K562 (cell line): ENCODE measurements around the gene RCL1. TPM values are rescaled to one million over a fixed set of nuclear protein-coding genes. Genes with fewer than 3 reads are reported as not detected.

ENCODE experiments used
- CC2D1A ChIP-seq: fragments of 450-650 bp; IDR thresholded peaks from 2 replicates; pipeline ENCODE4 v1.6.1; 2017; ENCODE audit warnings: mild to moderate bottlenecking
- CCAR2 ChIP-seq: fragments of 200-400 bp; formaldehyde crosslinking; IDR thresholded peaks from 2 replicates; pipeline ENCODE4 v1.6.1; 2017; ENCODE audit warnings: mild to moderate bottlenecking, low read depth, low read length
- CHAMP1 ChIP-seq: fragments of 450-650 bp; IDR thresholded peaks from 2 replicates; pipeline ENCODE4 v1.6.1; 2016; ENCODE audit warnings: mild to moderate bottlenecking
- DNMT1 ChIP-seq: fragments of 450-650 bp; IDR thresholded peaks from 2 replicates; pipeline ENCODE4 v1.6.1; 2016; ENCODE audit warnings: antibody characterized with exemption, mild to moderate bottlenecking
- ETV1 ChIP-seq: fragments of 450-650 bp; conservative IDR thresholded peaks from 2 replicates; pipeline ENCODE4 v1.6.1; 2016; ENCODE audit warnings: missing genetic modification characterization, control low read depth, low read depth, missing compliant biosample characterization
- ILF3 ChIP-seq: fragments of 450-650 bp; IDR thresholded peaks from 2 replicates; pipeline ENCODE4 v1.6.1; 2018; ENCODE audit warnings: antibody characterized with exemption, mild to moderate bottlenecking, moderate library complexity, borderline replicate concordance
- KDM5B ChIP-seq: fragments of 200-600 bp; sonication (generic); IDR thresholded peaks from 2 replicates; pipeline ENCODE4 v1.6.1; 2012; ENCODE audit warnings: low read depth, mild to moderate bottlenecking, moderate library complexity, low read length, control low read depth, inconsistent platforms; ENCODE audit not compliant: insufficient replicate concordance
- MCM7 ChIP-seq, 2 experiments: fragments of 450-650 bp; IDR thresholded peaks; 2 replicates each; pipeline ENCODE4 v1.6.1; 2016 to 2018
- MEIS2 ChIP-seq: fragments of 450-650 bp; IDR thresholded peaks from 2 replicates; pipeline ENCODE4 v1.6.1; 2014; ENCODE audit warnings: mild to moderate bottlenecking; ENCODE audit not compliant: partially characterized antibody
- MYNN ChIP-seq, 2 experiments: sonication (generic); formaldehyde crosslinking in 1 of 2; IDR thresholded peaks; 2 replicates each; pipeline versions ENCODE4 v1.5.0 to v1.6.1; 2016 to 2020; ENCODE audit warnings: antibody characterized with exemption in 1 of 2, missing genetic modification reagents in 1 of 2
- NCOA1 ChIP-seq: fragments of 450-650 bp; IDR thresholded peaks from 2 replicates; pipeline ENCODE4 v1.6.1; 2016; ENCODE audit warnings: low read depth
- PHF20 ChIP-seq: fragments of 450-650 bp; IDR thresholded peaks from 2 replicates; pipeline ENCODE4 v1.6.1; 2018; ENCODE audit not compliant: partially characterized antibody
- SIN3B ChIP-seq: fragments of 450-650 bp; IDR thresholded peaks from 2 replicates; pipeline ENCODE4 v1.6.1; 2017; ENCODE audit warnings: low read depth, mild to moderate bottlenecking, moderate library complexity
- SMARCA4 ChIP-seq: fragments of 450-650 bp; IDR thresholded peaks from 2 replicates; pipeline ENCODE4 v1.6.1; 2016
- SMC3 ChIP-seq: conservative IDR thresholded peaks from 2 replicates; pipeline ENCODE4 v1.6.1; 2011; ENCODE audit warnings: low read depth, low read length, improper control_type of control experiment; ENCODE audit not compliant: insufficient read depth
- SREBF1 ChIP-seq: fragments of 150-350 bp; IDR thresholded peaks from 2 replicates; pipeline ENCODE4 v1.6.1; 2014; ENCODE audit warnings: antibody characterized with exemption, low read depth, low read length, borderline replicate concordance
- SREBF2 ChIP-seq: sonication (generic); formaldehyde crosslinking; IDR thresholded peaks from 2 replicates; pipeline ENCODE4 v1.4.0; 2020; ENCODE audit warnings: mild to moderate bottlenecking, missing genetic modification reagents
- ZFP30 ChIP-seq: fragments of 250-450 bp; sonication (Bioruptor Pico); IDR thresholded peaks from 2 replicates; pipeline ENCODE4 v1.8.0; 2022; ENCODE audit warnings: moderate library complexity, mild to moderate bottlenecking, inconsistent platforms, borderline replicate concordance
- ZMIZ1 ChIP-seq, 2 experiments: fragments of 150-350 bp in 1 of 2; IDR thresholded peaks; 2 replicates each; pipeline ENCODE4 v1.6.1; 2012 to 2016; ENCODE audit warnings: low read depth in 2 of 2, low read length in 2 of 2, mild to moderate bottlenecking in 1 of 2, moderate library complexity in 1 of 2
- ZNF23 ChIP-seq: fragments of 250-450 bp; sonication (Bioruptor Pico); IDR thresholded peaks from 2 replicates; pipeline ENCODE4 v1.4.0; 2020; ENCODE audit warnings: mild to moderate bottlenecking
- ZNF232 ChIP-seq: sonication (generic); formaldehyde crosslinking; IDR thresholded peaks from 2 replicates; pipeline ENCODE4 v1.8.0; 2022; ENCODE audit warnings: mild to moderate bottlenecking, missing genetic modification reagents
- ZNF398 ChIP-seq: fragments of 250-450 bp; sonication (Bioruptor Pico); IDR thresholded peaks from 2 replicates; pipeline ENCODE4 v1.8.0; 2021; ENCODE audit warnings: moderate library complexity, mild to moderate bottlenecking, inconsistent platforms
- polyA plus RNA-seq, 8 experiments: library from polyadenylated mRNA; depleted of rRNA in 4 of 8; stranded (reverse) in 5 of 8; unstranded in 3 of 8; fragments of >200 nt; fragmentation: Nextera tagmentation in 2 of 8; fragmentation: Illumina TruSeq in 1 of 8; extraction: Ambion mirVana in 2 of 8; extraction: Trizol in 1 of 8; gene quantifications; 2 replicates each; pipeline versions ENCODE4 v1.2.1 to v1.2.3, GENCODE V29; 2011 to 2014; ENCODE audit warnings: inconsistent platforms in 1 of 8, missing spikeins in 1 of 8
- total RNA-seq, 7 experiments: library from RNA; depleted of rRNA in 6 of 7; stranded (reverse); fragments of >200 nt in 6 of 7; fragmentation: Illumina TruSeq in 2 of 7; extraction: Trizol in 2 of 7; gene quantifications; 2 replicates each; pipeline versions ENCODE4 v1.2.1 to v1.2.3, GENCODE V29; 2011 to 2021; ENCODE audit warnings: low replicate concordance in 1 of 7

Gene RCL1
- total and polyA plus RNA-seq, 9 of the 15 experiments (the other 6 are each of a cell fraction or from before 2014, with no cell fraction given), result 24.0 to 67.7 (median 38.6) TPM

- TF ChIP-seq ZNF232 (no peak), KDM5B (no peak), CHAMP1 (no peak), MEIS2 (peak; percentile 37), MCM7 (IDR thresholded peaks at IDR 0.05) (no peak), MYNN (IDR thresholded peaks at IDR 0.05) (0 out of 2 replicates have a peak, but pooled peaks have one; percentile 7), MYNN (CRISPR knock-in tag; IDR thresholded peaks at IDR 0.05) (no peak), DNMT1 (no peak), SREBF2 (CRISPR knock-in tag) (no peak), NCOA1 (no peak), ILF3 (no peak), SREBF1 (no peak), ETV1 (tag) (no peak), ZMIZ1 (IDR thresholded peaks at IDR 0.05; ENCODE audit: low read depth in 2 of 2, low read length in 2 of 2) (no peak), ZNF398 (CRISPR knock-in tag) (no peak), CC2D1A (peak; percentile 75), SMARCA4 (peak; percentile 36), CCAR2 (no peak), PHF20 (no peak), SIN3B (no peak), SMC3 (peak; percentile 70), ZFP30 (CRISPR knock-in tag) (no peak), ZNF23 (no peak)
Observed at GRCh38 chr9:4762108-4762885, 30.4 kb upstream of the RCL1 start (continued).
